Ureter (tissue), 1 donor: ENCODE data around the gene COL4A1. TPM values are rescaled to one million over a fixed set of nuclear protein-coding genes. Genes with fewer than 3 reads are reported as not detected.
"Not testable (repeated sequence)": the region's sequence is repeated elsewhere in the genome, so short reads cannot be mapped to it uniquely, and the experiment has no call there.

Source experiments
- DNase-seq: peaks from one replicate; pipeline ENCODE4 v3.0.0-alpha.2; 2020; ENCODE audit warnings: low spot score
- total RNA-seq: library from RNA; stranded (reverse); gene quantifications from one replicate; pipeline ENCODE4 v1.2.4, GENCODE V29; 2023
- donor health status: DM: yes; HTN: yes; CAD: no.

COL4A1 gene
- total RNA-seq, 1 donor from 2014 or later = 144 TPM

DNA sequence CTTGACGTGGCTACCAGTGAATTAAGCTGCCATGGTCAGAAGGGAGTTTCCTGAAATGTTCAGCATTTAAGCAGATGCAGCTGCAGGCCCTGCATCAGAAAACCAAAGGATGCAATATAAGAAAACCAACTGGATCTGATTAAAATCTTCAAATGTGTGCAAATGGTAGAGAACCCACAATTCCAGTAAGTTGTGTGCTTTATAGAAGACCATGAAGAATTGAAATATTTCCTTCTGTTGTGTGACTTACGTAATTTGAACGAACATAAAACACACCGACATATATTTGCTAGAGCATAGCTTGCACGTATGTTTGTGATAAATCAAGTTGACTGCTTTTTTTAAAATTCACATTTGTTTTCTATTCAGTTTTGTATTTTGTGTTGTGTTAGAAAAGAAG lies 191.4 kb downstream of the COL4A1 start:
- no peak for DNase-seq

GRCh38 chr13:110114316-110114715 lies 192.6 kb downstream of the COL4A1 start:
- no peak for DNase-seq

DNA sequence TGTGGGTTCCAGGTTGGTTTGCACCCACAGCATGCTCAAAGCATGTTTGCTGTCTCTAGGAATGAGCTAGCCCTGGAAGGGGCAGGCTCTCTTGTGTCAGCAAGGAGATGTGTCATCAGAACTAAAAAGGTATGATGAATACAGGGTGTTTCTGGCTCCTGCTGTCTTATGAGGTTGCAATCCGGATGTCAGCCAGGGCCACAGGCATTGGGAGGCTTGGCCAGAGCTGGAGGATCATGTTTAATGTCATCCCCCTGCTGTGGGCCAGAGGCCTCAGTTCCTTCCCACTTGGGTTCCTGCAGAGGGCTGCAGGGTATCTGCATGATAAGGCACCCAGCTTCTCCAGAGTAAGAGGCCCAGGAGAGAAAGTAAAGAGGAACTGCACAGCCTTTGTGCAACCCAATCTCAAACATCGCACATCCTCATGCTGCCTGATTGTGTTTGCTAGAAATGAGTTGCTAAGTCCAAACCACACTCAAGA lies 193.6 kb downstream of the COL4A1 start:
- DNase-seq = no peak

DNA sequence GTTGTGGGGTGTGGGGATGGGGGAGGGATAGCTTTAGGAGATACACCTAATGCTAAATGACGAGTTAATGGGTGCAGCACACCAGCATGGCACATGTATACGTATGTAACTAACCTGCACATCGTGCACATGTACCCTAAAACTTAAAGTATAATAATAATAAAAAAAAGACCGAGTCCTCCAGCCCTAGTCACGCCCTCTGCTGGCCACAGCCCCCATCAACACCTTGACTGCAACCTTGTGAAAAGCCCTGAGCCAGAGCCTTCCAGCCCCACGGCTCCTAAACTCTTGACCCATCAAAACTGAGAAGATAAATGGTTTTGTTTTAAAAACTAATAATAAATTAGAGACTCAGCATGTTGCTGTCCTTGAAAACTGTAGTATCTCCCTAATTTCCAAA lies 194.6 kb downstream of the COL4A1 start:
- not testable (repeated sequence) for DNase-seq

DNA sequence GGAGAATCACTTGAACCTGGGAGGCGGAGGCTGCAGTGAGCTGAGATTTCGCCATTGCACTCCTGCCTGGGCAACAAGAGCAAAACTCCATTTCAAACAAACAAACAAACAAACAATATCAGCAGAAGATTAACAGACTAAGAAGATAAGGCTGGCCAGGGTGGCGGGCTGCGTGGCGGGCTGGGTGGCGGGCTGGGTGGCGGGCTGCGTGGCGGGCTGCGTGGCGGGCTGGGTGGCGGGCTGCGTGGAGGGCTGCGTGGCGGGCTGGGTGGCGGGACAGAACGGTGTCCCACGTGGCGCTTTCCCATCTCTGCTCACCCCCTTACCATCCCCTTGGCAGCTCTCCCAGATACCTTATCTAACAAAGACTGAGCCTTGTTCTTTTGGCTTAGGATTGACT lies 196.2 kb downstream of the COL4A1 start:
- no peak for DNase-seq

GRCh38 chr13:110109910-110110309 lies 197.0 kb downstream of the COL4A1 start:
- no peak for DNase-seq

GRCh38 chr13:110109140-110109783 lies 197.7 kb downstream of the COL4A1 start:
- no peak for DNase-seq

- DNase-seq = peak; percentile 75
Observed at GRCh38 chr13:110108348-110109139, 198.4 kb downstream of the COL4A1 start.

DNA sequence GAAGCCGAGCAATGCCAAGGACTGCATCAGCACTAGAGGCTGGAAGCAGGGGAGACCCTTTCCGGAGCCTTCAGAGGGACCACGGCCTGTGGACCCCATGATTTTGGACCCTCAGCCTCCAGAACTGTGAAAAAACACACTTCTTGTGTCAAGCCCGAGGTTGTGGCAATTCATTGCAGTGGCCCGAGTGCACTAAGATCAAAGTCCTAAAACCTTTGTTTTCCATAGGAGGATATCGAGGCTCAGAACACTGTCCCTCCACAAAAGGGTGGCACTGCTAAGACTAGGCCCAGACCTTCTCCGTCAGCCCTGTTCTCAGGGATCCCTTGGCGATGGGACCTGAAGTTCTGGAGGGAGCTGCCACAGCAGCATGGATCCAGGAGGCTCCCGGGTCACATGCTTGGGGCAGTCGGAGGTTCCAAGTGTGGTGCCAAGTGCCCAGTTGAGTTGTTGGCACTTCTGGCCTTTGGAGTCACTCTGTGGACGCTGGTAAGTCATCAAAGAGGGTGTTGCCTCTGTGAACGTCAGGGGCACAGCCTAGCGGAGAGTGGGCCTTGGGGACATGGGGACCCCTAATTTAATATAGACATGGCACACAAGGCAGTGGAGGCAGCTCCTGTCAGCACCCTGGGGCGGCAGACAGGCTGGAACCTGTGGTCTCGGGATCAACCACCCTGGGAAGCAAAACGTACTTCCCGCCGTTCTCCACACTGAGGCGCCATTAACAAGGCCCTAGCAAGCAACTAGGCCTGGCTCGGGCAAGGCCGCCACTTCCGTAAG lies 199.2 kb downstream of the COL4A1 start:
- no peak for DNase-seq

DNA sequence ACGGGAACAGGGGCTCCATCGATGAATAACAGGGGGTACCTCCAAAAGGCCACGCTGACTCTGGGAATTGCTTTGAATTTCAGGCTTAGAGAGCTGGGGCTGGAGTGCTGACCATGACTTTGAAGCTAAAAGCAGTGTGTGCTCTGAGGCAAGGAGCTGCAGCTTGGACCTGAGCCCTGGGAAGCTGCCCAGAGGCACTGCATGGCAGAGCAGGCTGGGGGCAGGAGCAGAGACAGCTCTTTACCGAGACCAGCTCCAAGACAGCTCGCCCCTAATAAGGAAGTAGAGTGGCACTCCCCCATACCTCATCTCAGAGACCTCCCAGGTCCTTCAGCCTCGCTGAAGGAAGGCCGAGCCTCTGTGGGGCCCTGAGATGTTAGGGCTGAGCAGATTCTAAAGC lies 200.2 kb downstream of the COL4A1 start:
- peak; percentile 66 for DNase-seq

- no peak for DNase-seq
Observed at GRCh38 chr13:110105136-110105535, 201.8 kb downstream of the COL4A1 start.

GRCh38 chr13:110103534-110103933 lies 203.4 kb downstream of the COL4A1 start:
- DNase-seq = no peak

DNA sequence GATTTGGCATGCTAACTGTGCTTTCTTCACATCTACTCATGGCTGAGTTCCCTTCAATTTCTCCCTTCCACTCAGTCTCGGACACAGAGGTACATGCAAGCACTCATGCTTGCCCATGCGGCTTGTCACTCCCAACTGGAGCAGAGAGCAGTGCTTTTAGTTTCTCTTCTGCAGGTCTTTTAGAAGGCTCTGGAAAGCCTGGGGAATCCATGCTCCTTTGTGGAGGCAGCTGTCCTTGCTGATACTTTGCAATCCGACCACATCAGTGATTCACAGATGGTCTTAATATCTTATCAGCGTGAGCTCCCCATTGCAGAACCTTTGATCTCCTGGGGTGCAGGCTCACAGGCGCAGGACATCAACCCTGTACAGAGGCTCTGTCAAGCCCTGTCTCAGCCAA lies 203.9 kb downstream of the COL4A1 start:
- DNase-seq = no peak

DNA sequence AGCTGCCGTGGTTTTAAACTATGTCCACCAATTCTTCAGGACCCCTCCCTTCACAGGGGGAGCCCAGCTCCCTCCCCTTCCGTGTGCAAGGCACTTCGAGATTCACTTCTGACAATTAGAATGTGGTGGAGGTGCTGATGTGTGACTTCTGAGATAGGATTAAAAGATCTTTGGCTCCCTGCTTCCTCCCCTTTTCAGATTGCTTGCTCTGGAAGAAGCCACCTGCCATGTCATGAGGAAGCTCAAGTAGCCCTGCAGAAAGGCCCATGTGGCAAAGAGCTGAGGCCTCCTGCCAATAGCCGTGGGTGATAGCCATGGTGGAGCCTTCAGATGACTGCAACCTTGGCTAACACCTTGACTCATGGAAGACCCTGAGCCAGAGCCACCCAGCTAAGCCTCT lies 204.9 kb downstream of the COL4A1 start:
- no peak for DNase-seq

- DNase-seq = no peak
Observed at GRCh38 chr13:110099922-110100321, 207.0 kb downstream of the COL4A1 start.

Other genes with a start within 250 kb of the COL4A1 start
- gene COL4A2, start 127 bp upstream of the COL4A1 start, total RNA-seq = 227 TPM